ENCODE data around the gene HHIPL2. TPM values are rescaled to one million over a fixed set of nuclear protein-coding genes. Genes with fewer than 3 reads are reported as not detected.
A peak's percentile ranks its signal among the peaks of the same experiment; 100 is the strongest.

Gene HHIPL2
- total RNA-seq, 1 experiment from 2014 or later = 0.30 TPM

DNA sequence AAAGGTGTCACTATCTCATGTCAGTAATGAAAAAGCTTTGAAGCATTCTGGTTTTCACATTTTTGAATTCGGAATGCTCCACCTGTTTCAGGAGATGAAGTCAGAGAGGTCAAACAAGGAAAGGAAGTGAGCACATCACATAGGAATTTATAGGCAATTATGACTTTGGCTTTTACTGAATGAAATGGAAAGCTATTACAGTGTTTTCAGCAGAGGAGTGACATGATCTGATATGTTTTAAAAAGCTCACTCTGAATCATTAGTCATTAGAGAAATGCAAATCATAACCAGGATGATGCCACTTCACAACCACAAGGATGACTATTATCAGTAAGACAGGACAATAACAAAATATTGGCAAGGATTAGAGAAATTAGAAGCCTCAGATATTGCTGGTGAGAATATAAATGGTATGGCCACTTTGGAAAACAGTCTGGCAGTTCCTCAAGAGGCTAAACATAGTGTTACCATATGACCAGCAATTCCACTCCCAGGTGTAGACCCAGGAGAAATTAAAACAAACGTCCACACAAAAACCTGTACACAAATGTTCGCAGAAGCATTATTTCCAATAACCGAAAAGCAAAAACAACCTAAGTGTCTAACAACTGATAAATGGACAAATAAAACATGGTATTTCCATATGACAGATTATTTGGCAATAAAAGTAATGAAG is 34.3 kb upstream of the HHIPL2 start:
- H3K4me3 ChIP-seq (ENCODE audit: low read length) = no peak overlapping the region; the same call in 1 of the 2 replicates

GRCh38 chr1:222579316-222579715 is 31.4 kb upstream of the HHIPL2 start:
- Histone ChIP-seq H3K4me2 (ENCODE audit: low read depth, low read length, poor library complexity, severe bottlenecking) (no peak overlapping the region), H3K4me3 (ENCODE audit: low read length) (no peak overlapping the region), H2AFZ (ENCODE audit: low read length) (no peak overlapping the region), H3K9me2 (replicated peaks; ENCODE audit: insufficient read depth, low read length) (no peaks in the 10 kb centered on the region; the same call in 1 of the 2 replicates), H3K9ac (ENCODE audit: low read length) (no peak overlapping the region), H3K9me3 (ENCODE audit: low read length) (no peaks in the 10 kb centered on the region), H3K36me3 (ENCODE audit: insufficient read depth, low read length) (peaks cover 80% of the 10 kb centered on the region), H3K79me2 (ENCODE audit: low read length) (peaks cover 93% of the 10 kb centered on the region), H3K4me1 (ENCODE audit: low read length) (peaks cover 32% of the 10 kb centered on the region), H3K27me3 (ENCODE audit: low read length) (no peaks in the 10 kb centered on the region), H3K27ac (ENCODE audit: low read length) (no peak overlapping the region), H4K20me1 (ENCODE audit: insufficient read depth, low read depth, low read length) (no peaks in the 10 kb centered on the region)
- DNase-seq = no peak

More for the DNA sequence above, 34.3 kb upstream of the HHIPL2 start:
- Histone ChIP-seq H3K27me3 (ENCODE audit: low read length) (no peaks in the 10 kb centered on the region), H3K4me2 (ENCODE audit: low read depth, low read length, poor library complexity, severe bottlenecking) (peak overlapping the region; percentile 49), H3K9ac (ENCODE audit: low read length) (no peak overlapping the region), H3K79me2 (ENCODE audit: low read length) (peaks cover 95% of the 10 kb centered on the region), H3K27ac (ENCODE audit: low read length) (peak overlapping the region; percentile 83), H4K20me1 (ENCODE audit: insufficient read depth, low read depth, low read length) (no peaks in the 10 kb centered on the region), H3K9me2 (replicated peaks; ENCODE audit: insufficient read depth, low read length) (no peaks in the 10 kb centered on the region; the same call in 1 of the 2 replicates), H3K36me3 (ENCODE audit: insufficient read depth, low read length) (peaks cover 77% of the 10 kb centered on the region), H2AFZ (ENCODE audit: low read length) (no peak overlapping the region), H3K4me1 (ENCODE audit: low read length) (peaks cover 61% of the 10 kb centered on the region), H3K9me3 (ENCODE audit: low read length) (no peaks in the 10 kb centered on the region)
- DNase-seq = no peak

GRCh38 chr1:222570837-222571236 is 22.9 kb upstream of the HHIPL2 start:
- Histone ChIP-seq H2AFZ (ENCODE audit: low read length) (no peak overlapping the region), H3K9me2 (replicated peaks; ENCODE audit: insufficient read depth, low read length) (no peaks in the 10 kb centered on the region), H3K79me2 (ENCODE audit: low read length) (peaks cover 94% of the 10 kb centered on the region), H3K36me3 (ENCODE audit: insufficient read depth, low read length) (peaks cover 79% of the 10 kb centered on the region), H3K27ac (ENCODE audit: low read length) (no peak overlapping the region), H3K9me3 (ENCODE audit: low read length) (no peaks in the 10 kb centered on the region), H3K9ac (ENCODE audit: low read length) (no peak overlapping the region), H3K4me1 (ENCODE audit: low read length) (peaks cover 14% of the 10 kb centered on the region), H3K4me3 (ENCODE audit: low read length) (no peak overlapping the region), H3K4me2 (ENCODE audit: low read depth, low read length, poor library complexity, severe bottlenecking) (no peak overlapping the region), H4K20me1 (ENCODE audit: insufficient read depth, low read depth, low read length) (no peaks in the 10 kb centered on the region), H3K27me3 (ENCODE audit: low read length) (no peaks in the 10 kb centered on the region)
- no peak for DNase-seq

GRCh38 chr1:222561656-222562055 is 13.8 kb upstream of the HHIPL2 start:
- Histone ChIP-seq H3K36me3 (ENCODE audit: insufficient read depth, low read length) (peaks cover 57% of the 10 kb centered on the region; the same call in 1 of the 2 replicates), H3K9me3 (ENCODE audit: low read length) (no peaks in the 10 kb centered on the region), H4K20me1 (ENCODE audit: insufficient read depth, low read depth, low read length) (no peaks in the 10 kb centered on the region), H3K9me2 (replicated peaks; ENCODE audit: insufficient read depth, low read length) (no peaks in the 10 kb centered on the region; the same call in 1 of the 2 replicates), H3K27ac (ENCODE audit: low read length) (no peak overlapping the region), H3K9ac (ENCODE audit: low read length) (no peak overlapping the region), H3K4me1 (ENCODE audit: low read length) (no peaks in the 10 kb centered on the region), H3K27me3 (ENCODE audit: low read length) (no peaks in the 10 kb centered on the region), H2AFZ (ENCODE audit: low read length) (no peak overlapping the region), H3K4me3 (ENCODE audit: low read length) (no peak overlapping the region), H3K79me2 (ENCODE audit: low read length) (peaks cover 24% of the 10 kb centered on the region), H3K4me2 (ENCODE audit: low read depth, low read length, poor library complexity, severe bottlenecking) (no peak overlapping the region)
- no peak for DNase-seq

- no peak overlapping the region for H3K4me3 ChIP-seq (ENCODE audit: low read length)
- no peaks in the 10 kb centered on the region; the same call in 1 of the 2 replicates for H3K9me2 ChIP-seq (replicated peaks; ENCODE audit: insufficient read depth, low read length)
- H3K27me3 ChIP-seq (ENCODE audit: low read length) = no peaks in the 10 kb centered on the region
- H3K9me3 ChIP-seq (ENCODE audit: low read length) = no peaks in the 10 kb centered on the region
- no peaks in the 10 kb centered on the region for H4K20me1 ChIP-seq (ENCODE audit: insufficient read depth, low read depth, low read length)
- peaks cover under 1% of the 10 kb centered on the region; the same call in 1 of the 2 replicates for H3K79me2 ChIP-seq (ENCODE audit: low read length)
- no peaks in the 10 kb centered on the region for H3K4me1 ChIP-seq (ENCODE audit: low read length)
- no peak overlapping the region for H3K27ac ChIP-seq (ENCODE audit: low read length)
- peaks cover 51% of the 10 kb centered on the region; the same call in 1 of the 2 replicates for H3K36me3 ChIP-seq (ENCODE audit: insufficient read depth, low read length)
- H3K4me2 ChIP-seq (ENCODE audit: low read depth, low read length, poor library complexity, severe bottlenecking) = no peak overlapping the region
- no peak for DNase-seq
- H2AFZ ChIP-seq (ENCODE audit: low read length) = no peak overlapping the region
- H3K9ac ChIP-seq (ENCODE audit: low read length) = no peak overlapping the region
These were observed 9.7 kb upstream of the HHIPL2 start for GRCh38 chr1:222557574-222557973.

DNA sequence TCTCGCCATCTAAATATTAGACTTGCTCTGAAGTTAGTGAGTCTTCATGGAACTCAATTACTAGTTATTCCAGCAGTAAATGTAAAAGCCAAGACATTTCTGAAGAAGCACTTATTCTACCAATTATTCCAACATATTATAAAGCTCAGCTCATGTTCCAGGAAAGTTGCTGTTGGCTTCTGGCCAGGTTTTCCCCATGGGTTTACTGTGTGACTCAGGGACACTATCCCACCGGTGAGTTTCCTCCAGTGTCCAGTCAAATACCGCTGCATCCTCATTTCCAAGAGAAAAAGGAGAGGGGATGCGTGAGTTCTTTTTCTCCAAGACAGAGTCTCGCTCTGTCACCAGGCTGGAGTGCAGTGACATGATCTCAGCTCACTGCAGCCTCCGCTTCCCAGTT is 9.2 kb upstream of the HHIPL2 start:
- H3K9ac ChIP-seq (ENCODE audit: low read length) = no peak overlapping the region
- H3K4me2 ChIP-seq (ENCODE audit: low read depth, low read length, poor library complexity, severe bottlenecking) = no peak overlapping the region
- no peaks in the 10 kb centered on the region; the same call in 1 of the 2 replicates for H3K9me2 ChIP-seq (replicated peaks; ENCODE audit: insufficient read depth, low read length)
- DNase-seq = no peak
- no peaks in the 10 kb centered on the region for H4K20me1 ChIP-seq (ENCODE audit: insufficient read depth, low read depth, low read length)
- no peak overlapping the region for H3K4me3 ChIP-seq (ENCODE audit: low read length)
- no peaks in the 10 kb centered on the region for H3K9me3 ChIP-seq (ENCODE audit: low read length)
- no peaks in the 10 kb centered on the region for H3K4me1 ChIP-seq (ENCODE audit: low read length)
- H3K27ac ChIP-seq (ENCODE audit: low read length) = no peak overlapping the region
- no peak overlapping the region for H2AFZ ChIP-seq (ENCODE audit: low read length)
- no peaks in the 10 kb centered on the region; the same call in 1 of the 2 replicates for H3K79me2 ChIP-seq (ENCODE audit: low read length)
- peaks cover 47% of the 10 kb centered on the region; the same call in 1 of the 2 replicates for H3K36me3 ChIP-seq (ENCODE audit: insufficient read depth, low read length)
- no peaks in the 10 kb centered on the region for H3K27me3 ChIP-seq (ENCODE audit: low read length)

DNA sequence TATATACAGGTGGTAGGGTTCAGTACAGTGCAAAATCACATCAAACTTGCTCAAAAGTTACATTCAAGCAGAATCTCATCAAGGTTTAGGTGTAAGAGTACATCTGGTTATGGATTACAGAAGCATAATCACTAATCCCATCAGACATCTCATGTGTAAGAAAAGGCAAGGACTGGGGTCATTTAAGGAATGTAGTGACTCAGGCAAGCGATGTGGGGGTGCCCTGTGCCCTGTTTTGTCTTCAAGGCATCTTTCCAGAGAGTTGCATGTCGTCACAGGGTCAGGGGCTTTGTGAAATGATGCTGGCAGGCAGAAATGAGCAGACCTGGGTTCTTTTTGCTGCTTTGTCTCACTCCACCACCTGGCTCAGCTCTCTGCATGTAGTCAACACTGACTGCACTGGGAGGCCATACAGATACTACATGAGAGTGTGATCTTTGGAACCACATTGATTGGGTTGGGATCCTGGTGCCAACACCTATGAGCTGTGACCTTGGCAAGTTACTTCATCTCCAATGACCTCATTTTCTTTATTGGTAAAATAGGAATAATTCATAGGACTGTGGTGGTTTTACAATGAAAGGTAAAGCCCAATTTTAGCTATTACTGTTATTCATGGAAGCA is 8.2 kb upstream of the HHIPL2 start:
- Histone ChIP-seq H3K4me2 (ENCODE audit: low read depth, low read length, poor library complexity, severe bottlenecking) (no peak overlapping the region), H3K27me3 (ENCODE audit: low read length) (no peaks in the 10 kb centered on the region), H3K9me2 (replicated peaks; ENCODE audit: insufficient read depth, low read length) (no peaks in the 10 kb centered on the region), H3K36me3 (ENCODE audit: insufficient read depth, low read length) (peaks cover 38% of the 10 kb centered on the region; the same call in 1 of the 2 replicates), H3K9ac (ENCODE audit: low read length) (no peak overlapping the region), H4K20me1 (ENCODE audit: insufficient read depth, low read depth, low read length) (no peaks in the 10 kb centered on the region), H3K79me2 (ENCODE audit: low read length) (no peaks in the 10 kb centered on the region), H2AFZ (ENCODE audit: low read length) (no peak overlapping the region), H3K27ac (ENCODE audit: low read length) (no peak overlapping the region), H3K4me1 (ENCODE audit: low read length) (no peaks in the 10 kb centered on the region), H3K9me3 (ENCODE audit: low read length) (no peaks in the 10 kb centered on the region), H3K4me3 (ENCODE audit: low read length) (no peak overlapping the region)
- DNase-seq = no peak

- Histone ChIP-seq H3K9ac (ENCODE audit: low read length) (no peak overlapping the region), H3K9me3 (ENCODE audit: low read length) (no peaks in the 10 kb centered on the region), H3K9me2 (replicated peaks; ENCODE audit: insufficient read depth, low read length) (no peaks in the 10 kb centered on the region), H3K27ac (ENCODE audit: low read length) (no peak overlapping the region), H3K79me2 (ENCODE audit: low read length) (no peaks in the 10 kb centered on the region), H4K20me1 (ENCODE audit: insufficient read depth, low read depth, low read length) (no peaks in the 10 kb centered on the region), H3K4me2 (ENCODE audit: low read depth, low read length, poor library complexity, severe bottlenecking) (no peak overlapping the region), H3K27me3 (ENCODE audit: low read length) (no peaks in the 10 kb centered on the region), H3K4me1 (ENCODE audit: low read length) (no peaks in the 10 kb centered on the region), H3K4me3 (ENCODE audit: low read length) (no peak overlapping the region), H2AFZ (ENCODE audit: low read length) (no peak overlapping the region), H3K36me3 (ENCODE audit: insufficient read depth, low read length) (peaks cover 23% of the 10 kb centered on the region; the same call in 1 of the 2 replicates)
- DNase-seq = no peak
These were observed 6.3 kb upstream of the HHIPL2 start for GRCh38 chr1:222554177-222554576.
